OCI-LY7 (cell line): ENCODE results near the gene UBA3.

Source experiments
- CTCF ChIP-seq: fragments of 200-600 bp; sonication (generic); conservative IDR thresholded peaks from 2 replicates; pipeline ENCODE4 v1.5.1; 2014; ENCODE audit warnings: mild to moderate bottlenecking, antibody characterized with exemption, low read length, moderate library complexity, mixed read lengths
- EZH2phosphoT487 ChIP-seq: fragments of 200-600 bp; sonication (generic); IDR thresholded peaks from 2 replicates; pipeline ENCODE4 v1.6.1; 2018; ENCODE audit warnings: low read depth, borderline replicate concordance, mild to moderate bottlenecking, mixed run types, antibody characterized with exemption, low read length, moderate library complexity, mixed read lengths

- no peak for TF ChIP-seq CTCF
- no peak for TF ChIP-seq EZH2phosphoT487
These were observed 11.9 kb upstream of the UBA3 start for GRCh38 chr3:69092030-69092516.
